GM21390 (cell line): ENCODE data around the gene AGO1.
"Not testable (repeated sequence)": the region's sequence is repeated elsewhere in the genome, so short reads cannot be mapped to it uniquely, and the experiment has no call there.

Source experiments
- ATAC-seq: cut with Tn5 transposase; IDR thresholded peaks from one replicate; pipeline ENCODE4 v1.9.1; 2021; ENCODE audit not compliant: unreplicated experiment

Gene AGO1

DNA sequence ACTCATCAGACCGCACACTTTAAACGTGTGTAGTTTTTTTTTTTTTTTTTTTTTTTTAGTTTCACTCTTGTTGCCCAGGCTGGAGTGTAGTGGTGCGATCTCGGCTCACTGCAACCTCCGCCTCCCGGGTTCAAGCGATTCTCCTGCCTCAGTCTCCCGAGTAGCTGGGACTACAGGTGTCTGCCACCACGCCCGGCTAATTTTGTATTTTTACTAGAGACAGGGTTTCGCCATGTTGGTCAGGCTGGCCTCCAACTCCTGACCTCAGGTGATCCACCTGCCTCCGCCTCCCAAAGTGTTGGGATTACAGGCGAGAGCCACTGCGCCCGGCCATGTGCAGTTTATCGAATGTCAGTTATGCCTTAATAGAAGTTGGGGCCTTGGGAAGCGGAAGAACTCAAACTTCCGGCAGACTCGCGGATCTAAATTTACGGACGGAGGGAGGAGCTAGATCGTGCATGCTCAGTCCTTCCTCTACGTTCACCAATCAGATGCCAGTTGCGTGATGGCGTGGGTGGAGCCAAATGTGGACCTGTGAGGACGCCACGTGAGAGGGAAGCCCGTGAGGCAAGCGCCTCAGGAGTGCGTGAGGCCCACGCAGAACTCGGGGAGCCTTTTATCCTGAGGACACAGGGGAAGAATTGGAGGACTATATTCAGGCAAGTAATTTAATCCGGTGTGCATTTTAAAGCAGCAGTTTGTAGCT, 13.6 kb upstream of the AGO1 start:
- not testable (repeated sequence) for ATAC-seq

DNA sequence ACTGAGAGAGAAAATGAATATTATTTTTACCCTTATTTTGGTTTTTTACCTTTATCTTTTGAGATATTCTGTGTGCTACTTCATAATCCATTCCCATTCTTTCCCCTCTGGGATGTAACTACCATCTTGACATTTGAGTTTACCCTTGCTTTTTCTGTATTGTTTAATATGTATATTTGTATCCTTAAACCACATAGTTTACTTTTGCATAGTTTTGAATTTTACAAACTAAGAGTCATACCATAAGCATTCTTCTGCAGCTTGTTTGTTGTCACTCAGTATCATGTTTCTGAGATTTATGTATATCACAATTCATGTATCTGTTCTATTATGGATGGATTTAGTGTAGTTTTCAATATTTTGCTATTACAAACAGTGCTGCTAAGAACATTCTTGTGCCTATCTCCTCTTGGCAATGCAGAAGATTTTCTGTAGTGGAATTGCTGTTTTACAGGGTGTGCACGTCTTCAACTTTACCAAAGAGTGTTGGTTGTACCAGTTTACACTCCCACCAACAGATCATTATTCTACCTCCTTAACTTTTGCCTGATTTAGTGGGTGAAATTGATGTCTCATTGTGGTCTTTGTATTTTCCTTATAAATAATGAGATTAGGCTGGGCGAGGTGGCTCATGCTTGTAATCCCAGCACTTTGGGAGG, 12.2 kb upstream of the AGO1 start:
- no peak for ATAC-seq

DNA sequence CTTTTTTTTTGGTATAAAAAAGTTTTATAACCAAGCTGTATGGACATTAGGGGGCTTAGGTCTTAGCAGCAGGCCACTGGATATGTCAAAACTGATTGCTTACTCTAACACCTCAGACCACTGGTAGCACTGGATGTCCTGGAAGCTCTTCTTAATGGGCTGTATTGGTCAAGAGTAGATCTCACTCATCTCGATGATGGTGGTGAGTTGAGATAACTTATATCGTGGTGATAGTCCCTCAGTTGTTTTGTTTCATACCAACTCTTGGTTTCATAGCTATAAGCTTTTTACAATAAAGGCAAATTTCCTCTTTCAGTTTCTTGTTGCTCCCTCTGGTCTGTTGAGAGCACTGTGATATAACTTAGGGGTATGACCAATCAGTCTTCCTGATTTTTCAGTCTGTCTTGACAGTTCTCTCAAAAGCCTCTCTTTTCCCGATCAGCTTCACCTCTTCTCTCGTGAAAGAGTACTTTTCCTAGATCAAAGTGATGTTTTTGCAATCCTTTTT, 9.7 kb upstream of the AGO1 start:
- no peak for ATAC-seq

DNA sequence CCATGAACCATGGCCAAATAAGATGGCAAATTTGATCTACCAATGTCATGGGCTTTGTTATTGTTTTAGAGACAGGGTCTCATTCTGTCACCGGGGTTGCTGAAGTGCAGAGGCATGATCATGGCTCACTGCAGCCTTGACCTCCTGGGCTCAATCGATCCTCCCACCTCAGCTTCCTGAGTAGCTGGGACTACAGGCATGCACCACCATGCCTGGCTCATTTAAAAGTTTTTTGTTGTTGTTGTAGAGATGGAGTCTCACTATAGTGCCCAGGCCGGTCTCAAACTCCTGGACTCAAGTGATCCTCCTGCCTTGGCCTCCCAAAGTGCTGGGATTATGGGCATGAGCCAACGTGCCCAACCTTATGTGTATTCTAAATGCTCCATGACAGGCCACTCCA, 8.9 kb upstream of the AGO1 start:
- ATAC-seq, result not testable (repeated sequence)

GRCh38 chr1:35876988-35877387, 6.0 kb upstream of the AGO1 start:
- no peak for ATAC-seq

DNA sequence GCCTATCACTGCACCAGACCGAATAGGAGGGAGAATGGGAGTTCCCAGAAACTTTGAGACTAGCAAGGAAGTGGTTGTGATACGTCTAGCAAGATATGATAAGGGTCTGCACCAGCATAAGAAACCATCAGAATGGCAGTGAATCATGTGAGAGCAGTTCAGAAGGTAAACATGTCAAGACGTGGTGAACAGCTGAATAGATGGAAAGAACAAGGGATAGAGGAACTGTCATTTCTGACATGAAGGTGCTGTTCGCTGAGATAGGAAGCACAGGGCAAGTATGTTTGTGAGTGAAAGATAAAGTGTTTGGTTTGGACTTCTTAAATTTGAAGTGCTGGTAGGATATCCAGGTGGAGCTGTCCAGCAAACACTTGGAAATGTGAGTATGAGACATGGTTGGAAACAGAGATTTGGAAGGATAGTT, 1.1 kb upstream of the AGO1 start:
- ATAC-seq, result no peak

DNA sequence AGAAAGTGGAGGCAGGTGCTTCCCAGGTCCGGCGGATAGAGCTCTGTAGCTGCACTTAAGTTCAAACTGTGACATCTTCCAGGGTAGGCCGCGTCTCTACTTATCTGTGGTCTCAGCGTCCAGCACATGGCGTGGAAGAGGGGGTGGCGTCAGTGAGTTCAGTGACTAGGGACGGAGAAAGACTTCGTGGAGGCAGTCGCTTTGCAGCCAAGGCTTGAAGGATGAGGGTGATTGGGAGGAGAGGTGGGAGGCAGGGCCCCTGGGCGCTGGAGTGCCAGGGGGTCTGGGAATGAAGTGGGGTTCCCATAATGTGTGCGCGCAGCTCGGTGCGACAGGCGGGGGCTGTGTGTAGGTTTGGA, 444 bp upstream of the AGO1 start:
- no peak for ATAC-seq

GRCh38 chr1:35883635-35884101, 659 bp downstream of the AGO1 start:
- no peak for ATAC-seq

- no peak for ATAC-seq
Observed at GRCh38 chr1:35884934-35885333, 1.9 kb downstream of the AGO1 start.

GRCh38 chr1:35885961-35886558, 3.1 kb downstream of the AGO1 start:
- no peak for ATAC-seq

DNA sequence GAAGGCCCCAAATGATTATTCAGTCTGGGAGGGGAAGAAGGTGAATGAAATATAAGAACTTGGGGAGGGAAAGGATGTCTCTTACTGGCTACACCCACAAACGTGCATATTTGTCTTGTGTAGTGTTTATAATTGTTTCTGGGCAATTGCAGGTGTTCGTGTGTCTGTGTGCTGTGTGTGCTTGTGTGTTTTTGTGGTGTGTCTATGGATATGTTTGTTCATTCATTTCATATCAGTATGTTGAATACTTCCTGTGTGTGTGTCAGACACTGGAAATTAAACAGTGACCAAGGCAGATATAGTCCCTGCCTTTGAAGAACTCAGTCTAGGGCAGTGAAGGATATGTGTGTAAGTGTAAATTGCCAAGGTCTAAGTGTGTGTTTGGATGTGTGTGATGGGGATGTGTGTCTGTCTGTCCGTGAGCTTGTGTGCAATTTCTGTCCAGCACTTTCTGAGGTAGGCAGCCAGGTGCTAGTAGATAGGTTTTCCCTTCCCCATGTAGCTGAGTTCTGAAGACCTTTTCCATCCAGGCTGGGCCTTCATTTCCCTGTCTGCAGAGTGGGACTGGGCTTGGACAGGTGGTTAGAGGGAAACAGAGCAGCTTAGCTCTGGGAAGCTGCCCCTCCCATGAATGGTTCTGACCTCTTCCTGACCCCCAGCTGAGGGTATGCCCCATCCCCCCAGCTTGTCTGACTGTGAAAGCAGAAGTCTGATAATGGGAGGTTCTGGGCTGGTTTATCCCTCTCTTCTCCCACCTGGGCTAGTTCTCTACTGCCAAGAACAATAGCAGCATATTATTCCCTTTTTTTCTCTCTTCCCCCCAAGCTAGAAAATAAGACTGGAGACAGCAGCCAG, 3.8 kb downstream of the AGO1 start:
- ATAC-seq, result no peak

DNA sequence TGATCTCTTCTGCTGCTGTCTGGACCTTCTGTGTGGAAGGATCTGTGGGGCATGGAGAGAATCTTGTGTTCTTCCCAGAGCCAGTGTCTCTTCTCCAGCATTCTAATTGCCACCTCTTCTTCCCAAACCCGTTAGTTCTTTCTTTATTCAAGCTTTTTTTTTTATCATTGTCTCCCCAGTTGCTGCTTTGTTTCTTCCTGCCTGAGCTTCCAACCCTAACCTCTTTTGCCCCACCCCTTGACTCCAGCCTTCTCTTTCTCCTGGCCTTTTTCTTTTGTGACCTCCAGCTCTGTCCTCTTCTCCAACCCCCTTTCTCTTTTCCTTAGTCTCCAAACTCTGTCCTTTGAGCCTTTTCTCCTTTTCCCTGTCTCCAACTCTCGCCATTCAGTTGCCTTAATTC, 4.5 kb downstream of the AGO1 start:
- ATAC-seq, result no peak

GRCh38 chr1:35888255-35888654, 5.2 kb downstream of the AGO1 start:
- ATAC-seq, result no peak

GRCh38 chr1:35888981-35889380, 6.0 kb downstream of the AGO1 start:
- not testable (repeated sequence) for ATAC-seq

DNA sequence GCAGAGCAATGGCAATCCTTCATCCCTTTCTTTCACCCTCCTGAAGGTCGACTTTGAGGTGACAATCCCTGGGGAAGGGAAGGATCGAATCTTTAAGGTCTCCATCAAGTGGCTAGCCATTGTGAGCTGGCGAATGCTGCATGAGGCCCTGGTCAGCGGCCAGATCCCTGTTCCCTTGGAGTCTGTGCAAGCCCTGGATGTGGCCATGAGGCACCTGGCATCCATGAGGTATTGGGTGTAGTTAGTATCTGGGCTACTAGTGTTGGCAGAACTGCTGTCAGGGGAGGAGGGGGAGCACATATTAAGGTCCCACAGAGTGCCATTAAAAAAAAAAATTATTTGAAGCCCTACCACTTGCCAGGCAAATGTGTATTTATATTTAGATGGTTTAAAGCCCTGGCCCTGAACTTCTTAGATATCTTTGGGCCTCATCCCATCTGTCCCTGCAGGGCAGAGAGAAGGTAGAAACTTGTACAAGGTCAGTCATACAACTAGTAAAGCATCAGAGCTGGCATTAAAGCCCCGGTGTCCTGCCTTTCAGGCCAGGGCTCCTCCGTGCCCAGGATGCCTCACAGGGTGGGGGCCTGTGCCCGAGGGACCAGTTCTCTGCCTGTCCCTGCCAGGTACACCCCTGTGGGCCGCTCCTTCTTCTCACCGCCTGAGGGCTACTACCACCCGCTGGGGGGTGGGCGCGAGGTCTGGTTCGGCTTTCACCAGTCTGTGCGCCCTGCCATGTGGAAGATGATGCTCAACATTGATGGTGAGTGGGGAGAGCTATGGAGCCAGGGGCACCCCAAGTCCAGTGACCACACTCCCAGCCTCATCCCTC, 10.3 kb downstream of the AGO1 start:
- ATAC-seq, result no peak

GRCh38 chr1:35894183-35894582, 11.2 kb downstream of the AGO1 start:
- peak; percentile 60 for ATAC-seq

DNA sequence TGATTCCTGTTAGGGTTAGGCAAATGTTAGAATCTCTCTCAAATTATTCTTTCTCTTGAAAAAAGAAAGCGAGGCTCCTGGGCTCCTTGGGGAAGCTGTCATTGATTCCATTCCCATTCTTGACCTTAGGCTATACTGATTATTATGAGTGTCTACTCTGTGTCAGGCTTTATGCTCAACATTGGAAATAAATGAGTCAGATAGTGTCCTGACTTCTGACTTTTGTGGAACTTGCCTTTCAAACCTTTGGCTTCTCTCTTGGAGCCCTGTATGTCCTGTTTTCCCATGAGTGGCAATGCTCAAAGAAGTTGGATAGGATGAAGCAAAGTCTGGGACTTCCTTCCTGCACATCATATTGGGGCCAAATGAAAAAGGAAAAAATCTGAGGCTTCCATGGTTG, 11.6 kb downstream of the AGO1 start:
- ATAC-seq, result no peak

DNA sequence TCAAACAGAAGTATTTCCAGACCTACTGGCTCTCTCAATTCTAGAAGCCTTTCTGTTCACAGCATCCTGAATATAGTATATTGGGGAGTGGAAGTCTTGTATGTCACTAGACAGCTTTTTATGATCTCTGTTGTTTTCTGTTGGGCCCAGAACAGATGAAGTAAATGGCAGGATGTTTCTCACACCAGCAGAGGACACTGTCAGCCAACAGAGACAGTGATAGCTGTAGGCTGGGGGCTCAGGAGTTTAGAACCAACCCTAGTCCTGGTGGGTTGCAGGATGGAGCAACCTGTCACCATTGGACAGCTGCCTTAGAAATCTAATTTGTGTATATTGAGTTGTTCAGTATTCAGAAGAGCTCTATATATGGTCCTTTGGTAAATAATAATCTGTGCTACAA, 16.9 kb downstream of the AGO1 start:
- no peak for ATAC-seq

DNA sequence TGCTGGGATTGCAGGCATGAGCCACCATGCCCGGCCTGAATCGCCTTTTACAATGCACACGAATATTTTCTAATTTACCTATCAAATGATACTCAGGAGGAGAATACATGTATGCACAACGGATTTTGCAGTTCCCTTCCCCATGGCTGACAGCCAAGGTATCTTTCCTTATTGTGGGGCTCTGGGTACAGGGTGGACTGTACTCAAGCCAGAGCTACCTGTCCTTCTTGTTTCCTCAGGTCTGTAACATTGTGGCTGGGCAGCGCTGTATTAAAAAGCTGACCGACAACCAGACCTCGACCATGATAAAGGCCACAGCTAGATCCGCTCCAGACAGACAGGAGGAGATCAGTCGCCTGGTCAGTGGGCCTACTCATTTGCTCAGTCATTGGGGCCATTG, 18.2 kb downstream of the AGO1 start:
- ATAC-seq, result no peak

- ATAC-seq, result no peak
Observed at GRCh38 chr1:35902671-35903070, 19.7 kb downstream of the AGO1 start.
